AG10803 (cell line): Measurements from ENCODE around the gene INPP4A.

ENCODE experiments used
- DNase-seq: peaks from one replicate; pipeline ENCODE4 v3.0.0; 2010; ENCODE audit warnings: low read depth
- H3K4me3 ChIP-seq: 2 replicates; pipeline ENCODE4 v1.5.1; 2011; ENCODE audit warnings: mild to moderate bottlenecking, low read length, control low read depth
- TF ChIP-seq, protein P1 (sequence below): conservative IDR thresholded peaks from 2 replicates; pipeline ENCODE4 v1.5.1; 2011; ENCODE audit warnings: mild to moderate bottlenecking, low read length, control low read depth, inconsistent platforms

INPP4A gene

DNA sequence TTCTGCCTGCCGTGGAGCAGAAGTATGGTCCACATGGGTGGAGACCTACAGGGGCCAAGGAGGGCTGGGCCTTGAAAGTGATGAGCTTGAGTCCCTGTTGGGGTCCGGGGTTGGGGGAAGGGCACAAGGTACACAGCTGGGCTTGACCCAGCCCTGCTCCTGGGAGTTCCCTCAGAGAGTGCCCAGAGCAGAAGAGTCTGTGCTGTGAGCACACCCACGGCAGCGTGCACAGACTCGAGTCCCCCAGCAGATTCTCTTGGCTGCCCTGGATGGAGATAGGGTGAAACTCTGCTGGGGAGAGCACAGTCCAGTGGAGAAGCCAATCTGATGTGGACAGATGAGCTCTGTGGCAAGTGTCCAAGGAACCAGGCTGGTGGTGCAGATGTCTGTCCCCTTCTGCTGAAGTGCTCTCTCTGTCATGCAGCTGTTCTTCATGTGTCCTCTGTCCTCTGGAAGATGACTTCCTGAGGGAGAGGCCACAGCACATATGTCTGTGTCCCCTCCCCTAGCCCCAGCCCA is 27.5 kb downstream of the INPP4A start:
- DNase-seq, result no peak
- no peak overlapping the region for H3K4me3 ChIP-seq
- TF ChIP-seq, protein P1, sequence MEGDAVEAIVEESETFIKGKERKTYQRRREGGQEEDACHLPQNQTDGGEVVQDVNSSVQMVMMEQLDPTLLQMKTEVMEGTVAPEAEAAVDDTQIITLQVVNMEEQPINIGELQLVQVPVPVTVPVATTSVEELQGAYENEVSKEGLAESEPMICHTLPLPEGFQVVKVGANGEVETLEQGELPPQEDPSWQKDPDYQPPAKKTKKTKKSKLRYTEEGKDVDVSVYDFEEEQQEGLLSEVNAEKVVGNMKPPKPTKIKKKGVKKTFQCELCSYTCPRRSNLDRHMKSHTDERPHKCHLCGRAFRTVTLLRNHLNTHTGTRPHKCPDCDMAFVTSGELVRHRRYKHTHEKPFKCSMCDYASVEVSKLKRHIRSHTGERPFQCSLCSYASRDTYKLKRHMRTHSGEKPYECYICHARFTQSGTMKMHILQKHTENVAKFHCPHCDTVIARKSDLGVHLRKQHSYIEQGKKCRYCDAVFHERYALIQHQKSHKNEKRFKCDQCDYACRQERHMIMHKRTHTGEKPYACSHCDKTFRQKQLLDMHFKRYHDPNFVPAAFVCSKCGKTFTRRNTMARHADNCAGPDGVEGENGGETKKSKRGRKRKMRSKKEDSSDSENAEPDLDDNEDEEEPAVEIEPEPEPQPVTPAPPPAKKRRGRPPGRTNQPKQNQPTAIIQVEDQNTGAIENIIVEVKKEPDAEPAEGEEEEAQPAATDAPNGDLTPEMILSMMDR, result no peak

DNA sequence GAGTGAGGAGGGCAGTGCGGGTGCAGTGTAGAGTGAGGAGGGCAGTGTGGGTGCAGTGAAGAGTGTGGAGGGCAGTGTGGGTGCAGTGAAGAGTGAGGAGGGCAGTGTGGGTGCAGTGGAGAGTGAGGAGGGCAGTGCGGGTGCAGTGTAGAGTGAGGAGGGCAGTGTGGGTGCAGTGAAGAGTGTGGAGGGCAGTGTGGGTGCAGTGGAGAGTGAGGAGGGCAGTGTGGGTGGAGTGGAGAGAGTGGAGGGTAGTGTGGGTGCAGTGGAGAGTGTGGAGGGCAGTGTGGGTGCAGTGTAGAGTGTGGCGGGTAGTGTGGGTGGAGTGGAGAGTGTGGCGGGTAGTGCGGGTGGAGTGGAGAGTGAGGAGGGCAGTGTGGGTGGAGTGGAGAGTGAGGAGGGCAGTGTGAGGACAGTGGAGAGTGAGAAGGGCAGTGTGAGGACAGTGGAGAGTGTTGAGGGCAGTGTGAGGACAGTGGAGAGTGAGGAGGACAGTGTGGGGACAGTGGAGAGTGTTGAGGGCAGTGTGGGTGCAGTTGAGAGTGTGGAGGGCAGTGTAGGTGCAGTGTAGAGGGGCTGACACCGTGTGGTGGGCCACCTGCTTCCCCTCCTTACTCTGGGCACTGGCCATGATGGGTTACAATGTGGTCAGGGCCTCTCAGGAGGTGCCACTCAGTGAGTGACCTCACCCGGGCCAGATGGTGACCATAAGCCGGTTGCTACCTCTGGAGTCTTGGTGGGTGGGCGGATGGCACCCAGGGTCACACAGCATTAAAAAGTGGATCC is 28.5 kb downstream of the INPP4A start:
- TF ChIP-seq, protein P1, result no peak
- DNase-seq, result no peak
- H3K4me3 ChIP-seq, result no peak overlapping the region

DNA sequence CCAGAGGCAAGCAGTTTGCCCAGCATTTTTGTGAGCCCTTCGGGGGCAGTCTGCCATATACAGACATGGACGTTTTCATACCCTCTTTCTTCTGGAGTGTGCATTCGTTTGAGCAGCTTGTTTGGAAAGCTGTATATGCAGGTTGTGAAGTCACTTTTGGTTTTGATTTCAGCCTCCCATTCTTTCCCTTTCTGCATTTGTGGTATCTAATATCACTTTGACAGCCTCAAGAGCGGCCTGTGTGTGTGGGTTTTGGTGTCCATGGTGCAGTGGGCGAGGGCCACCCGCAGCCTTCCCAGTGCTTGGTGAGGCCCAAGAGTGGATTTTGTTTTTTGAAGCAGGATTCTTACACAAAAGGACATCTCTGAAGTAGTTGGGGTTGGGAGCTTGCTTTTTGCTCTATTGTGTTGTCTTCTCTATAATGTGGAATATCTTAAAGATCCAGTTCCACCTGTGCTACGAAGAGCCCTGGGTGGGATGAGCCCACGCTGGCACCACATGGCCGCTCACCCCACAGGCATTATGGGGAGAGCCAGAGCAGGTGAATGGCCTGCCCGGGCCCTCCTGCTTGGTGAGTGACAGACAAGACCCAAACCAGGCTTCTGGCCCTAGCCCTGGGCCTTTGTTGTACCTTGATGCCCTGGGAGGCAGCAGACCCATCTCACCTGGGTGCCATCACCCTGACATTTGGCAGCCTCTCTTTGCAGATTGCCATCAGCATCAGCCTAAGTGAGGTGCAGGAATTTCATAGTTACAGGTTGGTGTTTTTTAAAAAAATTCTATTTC is 29.5 kb downstream of the INPP4A start:
- TF ChIP-seq, protein P1, result no peak
- no peak for DNase-seq
- H3K4me3 ChIP-seq, result no peak overlapping the region

DNA sequence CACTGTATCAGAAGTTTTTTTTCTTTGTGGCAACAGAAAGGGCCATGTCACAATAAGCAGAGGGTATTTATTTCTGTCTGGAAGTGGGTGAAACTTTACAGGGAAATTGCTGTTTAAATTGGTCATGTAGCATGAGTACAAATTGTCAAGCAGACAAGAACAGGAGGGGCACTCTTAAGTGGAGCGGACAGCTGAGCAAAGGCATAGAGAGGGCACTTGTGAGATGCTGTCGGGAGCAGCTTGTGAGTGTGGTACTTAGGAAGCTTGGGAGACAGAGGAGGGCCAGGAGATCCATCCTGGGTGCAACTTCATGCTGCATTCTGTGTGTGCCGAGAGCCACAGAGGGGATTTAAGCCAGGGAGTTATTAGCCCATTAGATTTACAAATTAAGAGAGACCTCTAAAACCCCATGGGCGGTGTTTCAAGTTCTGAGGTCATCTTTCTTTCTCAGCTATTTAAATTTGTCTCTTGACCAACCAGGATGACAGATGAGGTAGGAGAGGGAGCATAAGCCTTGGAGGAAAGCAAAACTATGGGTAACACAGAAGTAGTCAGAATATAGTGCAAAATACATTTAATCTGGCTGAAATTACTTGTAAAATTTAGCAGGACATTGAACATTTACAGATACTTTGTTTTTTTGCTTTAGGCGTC is 30.4 kb downstream of the INPP4A start:
- TF ChIP-seq, protein P1, result no peak
- H3K4me3 ChIP-seq, result no peak overlapping the region
- no peak for DNase-seq

DNA sequence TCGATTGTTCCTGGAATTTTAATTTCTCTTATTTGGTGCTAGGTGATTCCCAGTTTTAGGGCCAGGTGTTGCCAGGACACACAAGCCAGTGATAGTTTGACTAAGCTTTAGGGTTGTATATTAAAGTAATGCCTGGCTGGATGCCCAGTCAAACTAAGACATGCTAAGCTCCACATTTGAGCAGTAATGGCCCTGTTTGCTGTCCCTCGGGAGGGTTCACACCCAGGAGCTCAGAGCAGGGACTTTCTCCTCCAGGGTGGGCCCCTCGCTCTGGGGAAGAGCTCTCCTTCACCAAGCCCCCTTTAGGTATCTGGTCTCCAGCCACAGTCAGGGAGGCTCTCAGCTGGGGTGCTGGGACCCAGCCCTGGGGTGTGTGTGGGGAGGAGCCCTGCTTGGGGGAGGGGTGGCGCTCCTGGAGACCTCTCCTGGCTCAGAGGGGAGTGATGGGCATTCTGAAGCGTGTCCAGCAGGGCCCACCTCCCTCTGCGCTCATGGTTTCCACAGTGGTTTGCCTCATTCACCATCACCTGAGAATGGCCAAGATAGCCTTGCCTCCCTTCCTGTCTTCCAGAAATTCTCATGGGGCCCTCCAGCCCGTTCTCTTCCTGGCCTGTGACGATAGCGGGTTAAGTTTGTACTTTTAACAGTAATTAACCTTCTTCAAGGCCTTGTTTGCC is 31.7 kb downstream of the INPP4A start:
- H3K4me3 ChIP-seq, result no peak overlapping the region
- TF ChIP-seq, protein P1, result no peak
- no peak for DNase-seq

DNA sequence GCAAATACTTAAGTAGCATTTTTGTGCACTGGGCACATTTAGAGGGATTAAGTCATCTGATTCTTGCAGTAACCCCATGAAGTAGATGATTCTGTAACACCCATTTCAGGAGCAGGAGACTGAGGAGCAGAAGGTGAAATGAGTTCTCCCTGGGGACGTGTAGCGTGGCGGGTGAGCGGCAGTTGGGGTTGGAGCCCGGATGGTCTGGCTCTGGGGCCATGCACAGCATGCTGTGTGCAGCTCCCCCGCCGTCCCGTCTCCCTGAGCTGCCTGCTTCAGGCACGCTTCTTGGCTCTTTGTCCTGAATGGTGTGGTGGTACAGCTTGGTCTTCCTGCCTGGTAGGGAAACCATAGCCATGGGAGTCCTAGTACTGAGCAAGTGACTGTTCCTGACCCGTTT is 32.4 kb downstream of the INPP4A start:
- H3K4me3 ChIP-seq, result no peak overlapping the region
- no peak for DNase-seq
- TF ChIP-seq, protein P1, result no peak
